SK-N-SH (cell line): Measurements from ENCODE around the gene TBPL2. TPM values are rescaled to one million over a fixed set of nuclear protein-coding genes. Genes with fewer than 3 reads are reported as not detected.

Experiments
- CTCF ChIA-PET: fragments of 300-600, 350-600 bp; formaldehyde crosslinking; extraction: SDS; loops from one replicate; lab custom pipeline; 2021; lab: Yijun Ruan, JAX
- POLR2A ChIA-PET: fragments of 350-600 bp; sonication (Branson Sonifier 250); formaldehyde crosslinking; extraction: SDS; loops from one replicate; lab custom pipeline; 2020; ENCODE audit warnings: antibody characterized with exemption, inconsistent platforms; lab: Yijun Ruan, JAX
- DNase-seq: peaks from one replicate; pipeline ENCODE4 v3.0.0; 2012
- H2AFZ ChIP-seq: fragments of 200-600 bp; sonication (generic); 2 replicates; pipeline ENCODE4 v1.8.1; 2016; ENCODE audit warnings: antibody characterized with exemption, mild to moderate bottlenecking, low read depth
- H3F3A ChIP-seq: fragments of 200-600 bp; sonication (generic); replicated peaks from 2 replicates; pipeline ENCODE3; 2016; ENCODE audit warnings: antibody characterized with exemption, mild to moderate bottlenecking; ENCODE audit not compliant: insufficient read depth
- H3K27ac ChIP-seq, 2 experiments: fragments of 200-500 bp in 1 of 2; fragments of 200-600 bp in 1 of 2; sonication (Bioruptor generic) in 1 of 2; sonication (generic), shearing (Covaris generic) in 1 of 2; 2 replicates each; pipeline versions ENCODE4 v1.5.1 to v1.6.1; 2014 to 2016; ENCODE audit warnings: low read depth in 2 of 2, inconsistent platforms in 1 of 2, low read length in 1 of 2, mild to moderate bottlenecking in 1 of 2, mixed read lengths in 1 of 2
- H3K27me3 ChIP-seq: fragments of 200-600 bp; sonication (generic), shearing (Covaris generic); 2 replicates; pipeline ENCODE4 v1.6.1; 2016; ENCODE audit warnings: mixed run types; ENCODE audit not compliant: insufficient read depth
- H3K36me3 ChIP-seq, 2 experiments: fragments of 200-500 bp in 1 of 2; fragments of 200-600 bp in 1 of 2; sonication (Bioruptor generic) in 1 of 2; sonication (generic) in 1 of 2; replicated peaks in 1 of 2; 2 replicates each; pipeline versions ENCODE3 to v1.5.1; 2014 to 2016; ENCODE audit warnings: low read length in 1 of 2, mild to moderate bottlenecking in 1 of 2; ENCODE audit not compliant: insufficient read depth in 2 of 2, control insufficient read depth in 1 of 2
- H3K4me1 ChIP-seq, 2 experiments: fragments of 200-500 bp in 1 of 2; fragments of 200-600 bp in 1 of 2; sonication (Bioruptor generic) in 1 of 2; sonication (generic), shearing (Covaris generic) in 1 of 2; 2 replicates each; pipeline versions ENCODE4 v1.5.1 to v1.6.1; 2014 to 2016; ENCODE audit warnings: low read depth in 1 of 2, low read length in 1 of 2, mixed run types in 1 of 2; ENCODE audit not compliant: insufficient read depth in 2 of 2, control insufficient read depth in 1 of 2
- H3K4me2 ChIP-seq: fragments of 200-600 bp; sonication (generic), shearing (Covaris generic); 2 replicates; pipeline ENCODE4 v1.6.1; 2017; ENCODE audit warnings: mixed run types
- H3K4me3 ChIP-seq, 2 experiments: fragments of 200-500 bp in 1 of 2; fragments of 200-600 bp in 1 of 2; sonication (Bioruptor generic) in 1 of 2; sonication (generic), shearing (Covaris generic) in 1 of 2; 2 replicates each; pipeline versions ENCODE4 v1.5.1 to v1.8.1; 2014 to 2016; ENCODE audit warnings: low read depth in 2 of 2, inconsistent platforms in 1 of 2, low read length in 1 of 2, mild to moderate bottlenecking in 1 of 2, mixed read lengths in 1 of 2, moderate library complexity in 1 of 2
- H3K79me2 ChIP-seq: fragments of 200-600 bp; sonication (generic); 2 replicates; pipeline ENCODE4 v1.8.1; 2017; ENCODE audit warnings: mild to moderate bottlenecking; ENCODE audit not compliant: insufficient read depth
- H3K9ac ChIP-seq: fragments of 200-600 bp; sonication (generic); 2 replicates; pipeline ENCODE4 v1.6.1; 2017; ENCODE audit warnings: mixed run types
- H3K9me2 ChIP-seq: fragments of 200-600 bp; sonication (generic); 2 replicates; pipeline ENCODE4 v1.6.1; 2017; ENCODE audit warnings: mixed run types
- H3K9me3 ChIP-seq: fragments of 200-600 bp; sonication (generic); 2 replicates; pipeline ENCODE4 v1.6.1; 2017; ENCODE audit warnings: mixed run types, mild to moderate bottlenecking, moderate library complexity
- H4K20me1 ChIP-seq: fragments of 200-600 bp; sonication (generic); 2 replicates; pipeline ENCODE4 v1.6.1; 2017; ENCODE audit warnings: mild to moderate bottlenecking, mixed run types; ENCODE audit not compliant: insufficient read depth
- ELF1 ChIP-seq: IDR thresholded peaks from 2 replicates; pipeline ENCODE4 v1.4.0; 2012
- EP300 ChIP-seq, 2 experiments: IDR thresholded peaks; 2 replicates each; pipeline versions ENCODE4 v1.4.0 to v1.6.1; 2012; ENCODE audit warnings: borderline replicate concordance in 1 of 2, low read depth in 1 of 2, low read length in 1 of 2
- EZH2phosphoT487 ChIP-seq: fragments of 200-600 bp; sonication (generic); IDR thresholded peaks from 2 replicates; pipeline ENCODE4 v1.6.1; 2017; ENCODE audit warnings: low read depth, mixed run types, mild to moderate bottlenecking, antibody characterized with exemption, moderate library complexity, borderline replicate concordance
- GABPA ChIP-seq: IDR thresholded peaks from 2 replicates; pipeline ENCODE4 v1.4.0; 2012; ENCODE audit warnings: low read depth, mild to moderate bottlenecking
- GATA2 ChIP-seq: sonication (generic); formaldehyde crosslinking; IDR thresholded peaks from 2 replicates; pipeline ENCODE4 v1.5.0; 2020; ENCODE audit warnings: mild to moderate bottlenecking, missing genetic modification reagents
- NFIC ChIP-seq: IDR thresholded peaks from 2 replicates; pipeline ENCODE4 v1.4.0; 2012; ENCODE audit warnings: borderline replicate concordance
- NRF1 ChIP-seq: IDR thresholded peaks from 2 replicates; pipeline ENCODE4 v1.6.1; 2012; ENCODE audit warnings: low read depth, mild to moderate bottlenecking, low read length
- RAD21 ChIP-seq: IDR thresholded peaks from 2 replicates; pipeline ENCODE4 v1.6.1; 2012; ENCODE audit warnings: mild to moderate bottlenecking, low read length
- TCF12 ChIP-seq: IDR thresholded peaks from 2 replicates; pipeline ENCODE4 v1.4.0; 2012
- WGBS: methylation state at CpG from one replicate; pipeline ENCODE4 v1.1.6; 2017; ENCODE audit warnings: low lambda C conversion rate; 5-methylcytosine and 5-hydroxymethylcytosine counted together
- polyA plus RNA-seq, 3 experiments: library from polyadenylated mRNA; depleted of rRNA; stranded (reverse); fragments of >200 nt; gene quantifications; 2 replicates each; pipeline ENCODE4 v1.2.3, GENCODE V29; 2012
- TF ChIP-seq, protein P1 (sequence below): IDR thresholded peaks from 2 replicates; pipeline ENCODE4 v1.6.1; 2012; ENCODE audit warnings: mild to moderate bottlenecking, low read depth, low read length, moderate library complexity
- TF ChIP-seq, protein P2 (sequence below): IDR thresholded peaks from 2 replicates; pipeline ENCODE4 v1.4.0; 2012; ENCODE audit warnings: low read depth
- TF ChIP-seq, protein P3 (sequence below): fragments of 150-350 bp; IDR thresholded peaks from 2 replicates; pipeline ENCODE4 v1.6.1; 2017; ENCODE audit warnings: antibody characterized with exemption, low read length, low read depth, borderline replicate concordance
- TF ChIP-seq, protein P4 (sequence below): IDR thresholded peaks from 2 replicates; pipeline ENCODE4; 2012

The TBPL2 gene
- polyA plus RNA-seq, 1 of the 3 experiments (the other 2 are of a cell fraction), result not detected

DNA sequence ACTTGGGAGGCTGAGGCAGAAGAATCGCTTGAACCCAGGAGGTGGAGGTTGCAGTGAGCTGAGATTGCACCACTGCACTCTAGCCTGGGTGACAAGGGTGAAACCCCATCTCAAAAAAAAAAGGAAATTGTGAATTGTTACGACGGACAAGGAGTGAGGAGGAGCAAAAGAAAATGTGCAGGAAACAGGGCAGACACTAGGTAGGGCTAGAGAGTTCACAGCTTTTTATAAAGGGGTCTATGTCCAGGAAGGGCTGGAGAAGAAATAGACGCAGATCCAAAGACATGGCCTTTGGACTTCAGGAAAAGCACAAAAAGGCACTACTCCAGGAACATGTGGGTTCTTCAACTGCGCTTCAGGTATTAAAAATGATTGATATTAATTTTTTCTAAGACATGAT, 63.2 kb downstream of the TBPL2 start (continued):
- TF ChIP-seq, protein P1, sequence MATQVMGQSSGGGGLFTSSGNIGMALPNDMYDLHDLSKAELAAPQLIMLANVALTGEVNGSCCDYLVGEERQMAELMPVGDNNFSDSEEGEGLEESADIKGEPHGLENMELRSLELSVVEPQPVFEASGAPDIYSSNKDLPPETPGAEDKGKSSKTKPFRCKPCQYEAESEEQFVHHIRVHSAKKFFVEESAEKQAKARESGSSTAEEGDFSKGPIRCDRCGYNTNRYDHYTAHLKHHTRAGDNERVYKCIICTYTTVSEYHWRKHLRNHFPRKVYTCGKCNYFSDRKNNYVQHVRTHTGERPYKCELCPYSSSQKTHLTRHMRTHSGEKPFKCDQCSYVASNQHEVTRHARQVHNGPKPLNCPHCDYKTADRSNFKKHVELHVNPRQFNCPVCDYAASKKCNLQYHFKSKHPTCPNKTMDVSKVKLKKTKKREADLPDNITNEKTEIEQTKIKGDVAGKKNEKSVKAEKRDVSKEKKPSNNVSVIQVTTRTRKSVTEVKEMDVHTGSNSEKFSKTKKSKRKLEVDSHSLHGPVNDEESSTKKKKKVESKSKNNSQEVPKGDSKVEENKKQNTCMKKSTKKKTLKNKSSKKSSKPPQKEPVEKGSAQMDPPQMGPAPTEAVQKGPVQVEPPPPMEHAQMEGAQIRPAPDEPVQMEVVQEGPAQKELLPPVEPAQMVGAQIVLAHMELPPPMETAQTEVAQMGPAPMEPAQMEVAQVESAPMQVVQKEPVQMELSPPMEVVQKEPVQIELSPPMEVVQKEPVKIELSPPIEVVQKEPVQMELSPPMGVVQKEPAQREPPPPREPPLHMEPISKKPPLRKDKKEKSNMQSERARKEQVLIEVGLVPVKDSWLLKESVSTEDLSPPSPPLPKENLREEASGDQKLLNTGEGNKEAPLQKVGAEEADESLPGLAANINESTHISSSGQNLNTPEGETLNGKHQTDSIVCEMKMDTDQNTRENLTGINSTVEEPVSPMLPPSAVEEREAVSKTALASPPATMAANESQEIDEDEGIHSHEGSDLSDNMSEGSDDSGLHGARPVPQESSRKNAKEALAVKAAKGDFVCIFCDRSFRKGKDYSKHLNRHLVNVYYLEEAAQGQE, result no peak
- TF ChIP-seq NFIC (no peak), ELF1 (no peak)

DNA sequence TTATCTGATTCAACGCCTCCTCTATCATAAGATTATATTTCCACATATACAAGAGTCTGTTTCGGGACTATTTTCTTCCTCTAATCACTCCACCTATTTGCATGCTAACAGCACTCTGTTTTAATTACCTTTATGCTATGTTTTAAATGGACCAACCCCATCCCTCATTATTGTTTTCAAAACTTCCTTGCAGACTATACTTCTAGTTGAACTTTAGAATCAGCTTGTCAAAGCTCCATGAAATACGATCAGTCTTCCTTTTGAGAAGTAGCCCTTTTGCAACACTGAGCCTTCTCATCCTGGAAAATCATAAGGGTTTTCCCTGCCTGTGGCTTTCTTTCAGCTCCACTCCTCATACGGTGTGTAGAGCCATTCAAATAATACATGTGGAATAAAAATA, 65.6 kb downstream of the TBPL2 start:
- Histone ChIP-seq H3K27me3 (no peaks in the 10 kb centered on the region), H3K9me3 (no peaks in the 10 kb centered on the region), H4K20me1 (no peaks in the 10 kb centered on the region), H3K9me2 (no peaks in the 10 kb centered on the region), H3K79me2 (no peaks in the 10 kb centered on the region), H3K27ac (no peak overlapping the region), H2AFZ (no peak overlapping the region), H3K36me3 (peaks cover 17 to 23% of the 10 kb centered on the region in 2 experiments), H3K4me3 (no peak overlapping the region), H3K4me2 (no peak overlapping the region), H3K9ac (no peak overlapping the region), H3F3A (no peaks in the 10 kb centered on the region), H3K4me1 (no peaks in the 10 kb centered on the region)
- POLR2A ChIA-PET, result interaction anchor here (0.6 kb wide), 1 partner anchor 903 kb away, joined by 4 read pairs; no protein-coding TSS in a partner anchor
- no peak for DNase-seq
- CTCF ChIA-PET, result interaction anchor here (3.5 kb wide), 1 partner anchor 20 kb away, joined by 18 read pairs; no protein-coding TSS in a partner anchor
- no peak for TF ChIP-seq GATA2
- no peak for TF ChIP-seq ELF1
- TF ChIP-seq, protein P2, sequence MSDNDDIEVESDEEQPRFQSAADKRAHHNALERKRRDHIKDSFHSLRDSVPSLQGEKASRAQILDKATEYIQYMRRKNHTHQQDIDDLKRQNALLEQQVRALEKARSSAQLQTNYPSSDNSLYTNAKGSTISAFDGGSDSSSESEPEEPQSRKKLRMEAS, result no peak
- TF ChIP-seq EP300 (IDR thresholded peaks at IDR 0.05; ENCODE audit: borderline replicate concordance in 1 of 2, low read depth in 1 of 2, low read length in 1 of 2), result no peak
- no peak for TF ChIP-seq RAD21
- no peak for TF ChIP-seq TCF12
- TF ChIP-seq EZH2phosphoT487, result no peak
- 95% methylated on average over 4 of the region's 4 CpGs for WGBS

DNA sequence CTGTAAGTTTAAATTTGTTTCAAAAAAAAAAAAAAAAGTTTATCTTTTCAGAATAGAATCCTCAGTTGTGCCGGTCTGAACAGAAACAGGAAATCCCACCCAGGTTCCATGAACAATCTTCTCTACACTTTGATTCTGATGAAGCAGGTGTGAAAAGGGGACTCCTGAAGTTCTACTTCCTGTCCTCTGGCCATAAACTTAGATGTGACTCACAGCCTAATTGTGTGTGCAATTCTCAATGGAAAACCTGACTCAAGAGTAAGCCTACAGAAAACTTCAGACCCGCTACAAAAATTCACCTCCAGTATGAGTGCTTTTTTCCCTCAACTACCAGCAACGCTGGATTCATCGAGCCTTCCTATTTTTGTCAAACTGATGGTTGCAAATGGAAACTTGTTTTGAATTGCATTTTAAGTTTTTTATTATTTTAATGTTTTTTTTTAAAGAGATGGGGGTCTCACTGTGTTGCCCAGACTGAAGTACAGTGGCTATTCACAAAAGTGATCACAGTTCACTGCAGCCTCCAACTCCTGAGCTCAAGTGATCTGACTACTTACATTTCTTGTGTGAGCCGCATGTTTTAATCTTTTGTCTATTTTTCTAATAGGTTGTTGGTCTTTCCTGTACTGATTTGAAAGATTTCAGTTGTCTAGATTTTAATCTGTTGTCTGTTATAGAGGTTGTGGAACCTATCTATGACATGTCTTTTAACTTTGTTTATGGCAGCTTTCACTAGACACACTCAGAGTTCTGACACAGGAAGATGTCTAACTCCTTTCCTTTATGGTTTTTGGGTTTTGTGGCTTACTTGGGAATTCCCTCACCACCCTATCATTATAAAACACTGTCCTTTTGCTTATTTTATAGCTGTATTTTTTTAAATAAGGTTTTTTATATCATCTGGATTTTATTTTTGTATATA, 66.4 kb downstream of the TBPL2 start:
- WGBS, result 96% methylated on average over 5 of the region's 5 CpGs
- no peaks in the 10 kb centered on the region for H4K20me1 ChIP-seq
- H3K9me2 ChIP-seq, result no peaks in the 10 kb centered on the region
- CTCF ChIA-PET, result interaction anchor here (1.6 to 3.5 kb wide), 3 partner anchors 19 to 161 kb away, joined by 5 to 18 read pairs (median 6); partner anchors contain the start of gene FBXO34
- H3K4me2 ChIP-seq, result no peak overlapping the region
- no peak for DNase-seq
- no peaks in the 10 kb centered on the region for H3K27me3 ChIP-seq
- no peak overlapping the region for H2AFZ ChIP-seq
- H3K4me1 ChIP-seq, result no peaks in the 10 kb centered on the region
- no peak overlapping the region for H3K27ac ChIP-seq
- POLR2A ChIA-PET, result interaction anchor here (0.6 kb wide), 1 partner anchor 904 kb away, joined by 4 read pairs; no protein-coding TSS in a partner anchor
- H3K4me3 ChIP-seq, result no peak overlapping the region
- peaks cover 14 to 30% of the 10 kb centered on the region in 2 experiments for H3K36me3 ChIP-seq
- no peaks in the 10 kb centered on the region for H3F3A ChIP-seq
- H3K9me3 ChIP-seq, result no peaks in the 10 kb centered on the region
- H3K79me2 ChIP-seq, result no peaks in the 10 kb centered on the region
- no peak overlapping the region for H3K9ac ChIP-seq
- TF ChIP-seq ELF1, result no peak
- no peak for TF ChIP-seq GATA2
- TF ChIP-seq, protein P1, result no peak
- no peak for TF ChIP-seq EP300 (IDR thresholded peaks at IDR 0.05; ENCODE audit: borderline replicate concordance in 1 of 2, low read depth in 1 of 2, low read length in 1 of 2)
- TF ChIP-seq, protein P3, sequence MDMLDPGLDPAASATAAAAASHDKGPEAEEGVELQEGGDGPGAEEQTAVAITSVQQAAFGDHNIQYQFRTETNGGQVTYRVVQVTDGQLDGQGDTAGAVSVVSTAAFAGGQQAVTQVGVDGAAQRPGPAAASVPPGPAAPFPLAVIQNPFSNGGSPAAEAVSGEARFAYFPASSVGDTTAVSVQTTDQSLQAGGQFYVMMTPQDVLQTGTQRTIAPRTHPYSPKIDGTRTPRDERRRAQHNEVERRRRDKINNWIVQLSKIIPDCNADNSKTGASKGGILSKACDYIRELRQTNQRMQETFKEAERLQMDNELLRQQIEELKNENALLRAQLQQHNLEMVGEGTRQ, result no peak
- TF ChIP-seq, protein P4, sequence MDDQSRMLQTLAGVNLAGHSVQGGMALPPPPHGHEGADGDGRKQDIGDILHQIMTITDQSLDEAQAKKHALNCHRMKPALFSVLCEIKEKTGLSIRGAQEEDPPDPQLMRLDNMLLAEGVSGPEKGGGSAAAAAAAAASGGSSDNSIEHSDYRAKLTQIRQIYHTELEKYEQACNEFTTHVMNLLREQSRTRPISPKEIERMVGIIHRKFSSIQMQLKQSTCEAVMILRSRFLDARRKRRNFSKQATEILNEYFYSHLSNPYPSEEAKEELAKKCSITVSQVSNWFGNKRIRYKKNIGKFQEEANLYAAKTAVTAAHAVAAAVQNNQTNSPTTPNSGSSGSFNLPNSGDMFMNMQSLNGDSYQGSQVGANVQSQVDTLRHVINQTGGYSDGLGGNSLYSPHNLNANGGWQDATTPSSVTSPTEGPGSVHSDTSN, result no peak
- TF ChIP-seq GABPA, result no peak
- TF ChIP-seq NRF1, result no peak
